ENCODE measurements around the gene C11orf87. TPM values are rescaled to one million over a fixed set of nuclear protein-coding genes. Genes with fewer than 3 reads are reported as not detected.

C11orf87 gene
- total and polyA plus RNA-seq, 10 of the 15 experiments (the other 5 are each of a cell fraction or from before 2014, with no cell fraction given), result not detected

DNA sequence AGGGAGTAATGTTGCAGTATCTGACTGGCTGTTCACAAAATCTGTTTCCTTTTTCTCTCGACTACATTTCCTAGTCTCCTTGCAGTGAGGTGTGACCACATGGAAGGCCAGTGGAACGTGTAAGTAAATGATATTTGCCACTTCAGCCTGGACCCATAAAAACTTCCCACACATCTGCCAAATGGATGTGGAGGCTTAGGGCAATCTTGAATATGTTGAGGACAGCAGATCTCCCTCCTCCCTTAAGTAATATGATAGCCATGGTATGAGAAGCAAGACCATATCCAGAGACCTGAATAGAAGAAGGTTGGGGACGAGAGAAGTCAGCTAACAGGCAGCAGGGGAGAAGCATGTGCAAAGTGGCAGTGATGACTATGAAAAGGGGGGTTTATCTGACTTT lies 33.0 kb upstream of the C11orf87 start:
- no peaks in the 10 kb centered on the region for H3K27me3 ChIP-seq (replicated peaks in 1 of 2; ENCODE audit: control insufficient read depth in 2 of 2, insufficient read depth in 2 of 2, low read length in 1 of 2)
- no peaks in the 10 kb centered on the region for H3K79me2 ChIP-seq (ENCODE audit: control insufficient read depth, insufficient read depth, low read length)
- in situ Hi-C loops (cut with MboI), result no loop called here
- DNase-seq (ENCODE audit: low read depth, low spot score), result no peak
- no TSS peak for BruUV-seq (replicated peaks)
- POLR2A ChIA-PET, result no interaction called here
- H3K9me3 ChIP-seq (replicated peaks; ENCODE audit: control insufficient read depth, insufficient read depth, low read length), result no peaks in the 10 kb centered on the region
- H2AFZ ChIP-seq (ENCODE audit: control insufficient read depth, low read depth, low read length), result no peak overlapping the region
- ATAC-seq, result no peak
- RAD21 ChIA-PET (ENCODE audit: unreplicated experiment), result no interaction called here
- no peaks in the 10 kb centered on the region for H4K20me1 ChIP-seq (ENCODE audit: control insufficient read depth, insufficient read depth)
- FAIRE-seq, result no peak
- no peak overlapping the region for H3K4me3 ChIP-seq
- no peaks in the 10 kb centered on the region for H3K36me3 ChIP-seq (ENCODE audit: control insufficient read depth in 2 of 2, insufficient read depth in 2 of 2, low read length in 1 of 2)
- SMC1A ChIA-PET (ENCODE audit: uncharacterized antibody, unreplicated experiment), result no interaction called here
- H3K4me2 ChIP-seq (ENCODE audit: control insufficient read depth, insufficient read depth), result no peak overlapping the region
- intact Hi-C loops (cut with micrococcal nuclease; ENCODE audit: unreplicated experiment), result no loop called here
- no peaks in the 10 kb centered on the region for H3K4me1 ChIP-seq (ENCODE audit: control insufficient read depth, insufficient read depth, low read length)
- TF ChIP-seq RAD21 (IDR thresholded peaks at IDR 0.05; ENCODE audit: insufficient read depth, low read depth, low read length) (no peak), FOXM1 (IDR thresholded peaks at IDR 0.05; ENCODE audit: low read depth, low read length) (no peak)
- TF ChIP-seq, protein P1, sequence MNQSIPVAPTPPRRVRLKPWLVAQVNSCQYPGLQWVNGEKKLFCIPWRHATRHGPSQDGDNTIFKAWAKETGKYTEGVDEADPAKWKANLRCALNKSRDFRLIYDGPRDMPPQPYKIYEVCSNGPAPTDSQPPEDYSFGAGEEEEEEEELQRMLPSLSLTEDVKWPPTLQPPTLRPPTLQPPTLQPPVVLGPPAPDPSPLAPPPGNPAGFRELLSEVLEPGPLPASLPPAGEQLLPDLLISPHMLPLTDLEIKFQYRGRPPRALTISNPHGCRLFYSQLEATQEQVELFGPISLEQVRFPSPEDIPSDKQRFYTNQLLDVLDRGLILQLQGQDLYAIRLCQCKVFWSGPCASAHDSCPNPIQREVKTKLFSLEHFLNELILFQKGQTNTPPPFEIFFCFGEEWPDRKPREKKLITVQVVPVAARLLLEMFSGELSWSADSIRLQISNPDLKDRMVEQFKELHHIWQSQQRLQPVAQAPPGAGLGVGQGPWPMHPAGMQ (IDR thresholded peaks at IDR 0.05; ENCODE audit: borderline replicate concordance), result no peak
- WGBS (ENCODE audit: insufficient coverage, insufficient replicate concordance, low lambda C conversion rate, missing lambda C conversion rate), result 0% methylated on average over 3 of the region's 3 CpGs
- H3K9ac ChIP-seq (ENCODE audit: control insufficient read depth, insufficient read depth, low read length), result no peak overlapping the region
- CTCF ChIA-PET, result no interaction called here
- no peak overlapping the region for H3K27ac ChIP-seq (ENCODE audit: control insufficient read depth, insufficient read depth)

DNA sequence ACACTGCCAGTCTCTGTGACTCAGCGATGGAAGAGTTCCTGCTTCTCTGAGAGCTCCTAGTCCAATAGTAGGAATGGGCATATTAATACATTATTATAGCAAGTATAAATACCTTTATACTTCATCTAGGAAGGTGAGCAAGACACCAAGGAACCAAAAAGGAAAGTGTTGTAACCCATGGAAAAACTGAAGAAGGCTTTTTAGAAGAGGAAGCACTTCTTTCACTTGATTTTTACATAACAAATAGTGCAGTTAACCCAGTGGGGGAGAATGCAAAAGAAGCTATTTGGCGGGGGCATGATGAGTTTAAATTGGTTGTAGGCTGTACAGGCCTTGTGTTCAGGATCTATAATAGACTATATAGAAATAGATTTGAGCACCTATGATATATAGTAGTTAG lies 31.2 kb upstream of the C11orf87 start:
- in situ Hi-C loops (cut with MboI) (no loop called here), intact Hi-C loops (cut with micrococcal nuclease; ENCODE audit: unreplicated experiment) (no loop called here)
- Histone ChIP-seq H3K79me2 (ENCODE audit: control insufficient read depth, insufficient read depth, low read length) (no peaks in the 10 kb centered on the region), H2AFZ (ENCODE audit: control insufficient read depth, low read depth, low read length) (no peak overlapping the region), H3K4me2 (ENCODE audit: control insufficient read depth, insufficient read depth) (no peak overlapping the region), H3K9ac (ENCODE audit: control insufficient read depth, insufficient read depth, low read length) (no peak overlapping the region), H3K27me3 (replicated peaks in 1 of 2; ENCODE audit: control insufficient read depth in 2 of 2, insufficient read depth in 2 of 2, low read length in 1 of 2) (no peaks in the 10 kb centered on the region), H3K4me3 (no peak overlapping the region), H3K27ac (ENCODE audit: control insufficient read depth, insufficient read depth) (no peak overlapping the region), H3K4me1 (ENCODE audit: control insufficient read depth, insufficient read depth, low read length) (no peaks in the 10 kb centered on the region), H4K20me1 (ENCODE audit: control insufficient read depth, insufficient read depth) (no peaks in the 10 kb centered on the region), H3K9me3 (replicated peaks; ENCODE audit: control insufficient read depth, insufficient read depth, low read length) (no peaks in the 10 kb centered on the region), H3K36me3 (ENCODE audit: control insufficient read depth in 2 of 2, insufficient read depth in 2 of 2, low read length in 1 of 2) (no peaks in the 10 kb centered on the region)
- ChIA-PET RAD21 (ENCODE audit: unreplicated experiment) (no interaction called here), CTCF (no interaction called here), POLR2A (no interaction called here), SMC1A (ENCODE audit: uncharacterized antibody, unreplicated experiment) (interaction anchor here (0.8 kb wide), 1 partner anchor 97 kb away, joined by 3 read pairs; no protein-coding TSS in a partner anchor)
- no peak for ATAC-seq
- 44% methylated on average over 2 of the region's 2 CpGs for WGBS (ENCODE audit: insufficient coverage, insufficient replicate concordance, low lambda C conversion rate, missing lambda C conversion rate)
- no TSS peak for BruUV-seq (replicated peaks)
- no peak for DNase-seq (ENCODE audit: low read depth, low spot score)
- FAIRE-seq, result no peak
- TF ChIP-seq, protein P2, sequence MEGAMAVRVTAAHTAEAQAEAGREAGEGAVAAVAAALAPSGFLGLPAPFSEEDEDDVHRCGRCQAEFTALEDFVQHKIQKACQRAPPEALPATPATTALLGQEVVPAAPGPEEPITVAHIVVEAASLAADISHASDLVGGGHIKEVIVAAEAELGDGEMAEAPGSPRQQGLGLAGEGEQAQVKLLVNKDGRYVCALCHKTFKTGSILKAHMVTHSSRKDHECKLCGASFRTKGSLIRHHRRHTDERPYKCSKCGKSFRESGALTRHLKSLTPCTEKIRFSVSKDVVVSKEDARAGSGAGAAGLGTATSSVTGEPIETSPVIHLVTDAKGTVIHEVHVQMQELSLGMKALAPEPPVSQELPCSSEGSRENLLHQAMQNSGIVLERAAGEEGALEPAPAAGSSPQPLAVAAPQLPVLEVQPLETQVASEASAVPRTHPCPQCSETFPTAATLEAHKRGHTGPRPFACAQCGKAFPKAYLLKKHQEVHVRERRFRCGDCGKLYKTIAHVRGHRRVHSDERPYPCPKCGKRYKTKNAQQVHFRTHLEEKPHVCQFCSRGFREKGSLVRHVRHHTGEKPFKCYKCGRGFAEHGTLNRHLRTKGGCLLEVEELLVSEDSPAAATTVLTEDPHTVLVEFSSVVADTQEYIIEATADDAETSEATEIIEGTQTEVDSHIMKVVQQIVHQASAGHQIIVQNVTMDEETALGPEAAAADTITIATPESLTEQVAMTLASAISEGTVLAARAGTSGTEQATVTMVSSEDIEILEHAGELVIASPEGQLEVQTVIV (IDR thresholded peaks at IDR 0.05; ENCODE audit: borderline replicate concordance, partially characterized antibody), result no peak
- TF ChIP-seq EGR1 (IDR thresholded peaks at IDR 0.05; ENCODE audit: borderline replicate concordance in 1 of 2, low read depth in 2 of 2, low read length in 2 of 2) (no peak), HCFC1 (IDR thresholded peaks at IDR 0.05; ENCODE audit: low read length) (no peak), FOS (IDR thresholded peaks at IDR 0.05; ENCODE audit: borderline replicate concordance, extremely low read depth, insufficient read length) (no peak), JUNB (IDR thresholded peaks at IDR 0.05) (no peak), ATF7 (IDR thresholded peaks at IDR 0.05; ENCODE audit: low read depth) (no peak), SIX5 (IDR thresholded peaks at IDR 0.05; ENCODE audit: low read depth, low read length, severe bottlenecking) (no peak), SP1 (IDR thresholded peaks at IDR 0.05; ENCODE audit: low read depth, low read length) (no peak), SREBF2 (IDR thresholded peaks at IDR 0.05; ENCODE audit: low read length) (no peak)
- TF ChIP-seq, protein P3, sequence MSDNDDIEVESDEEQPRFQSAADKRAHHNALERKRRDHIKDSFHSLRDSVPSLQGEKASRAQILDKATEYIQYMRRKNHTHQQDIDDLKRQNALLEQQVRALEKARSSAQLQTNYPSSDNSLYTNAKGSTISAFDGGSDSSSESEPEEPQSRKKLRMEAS (IDR thresholded peaks at IDR 0.05; ENCODE audit: low read depth, low read length), result no peak
- TF ChIP-seq, protein P4, sequence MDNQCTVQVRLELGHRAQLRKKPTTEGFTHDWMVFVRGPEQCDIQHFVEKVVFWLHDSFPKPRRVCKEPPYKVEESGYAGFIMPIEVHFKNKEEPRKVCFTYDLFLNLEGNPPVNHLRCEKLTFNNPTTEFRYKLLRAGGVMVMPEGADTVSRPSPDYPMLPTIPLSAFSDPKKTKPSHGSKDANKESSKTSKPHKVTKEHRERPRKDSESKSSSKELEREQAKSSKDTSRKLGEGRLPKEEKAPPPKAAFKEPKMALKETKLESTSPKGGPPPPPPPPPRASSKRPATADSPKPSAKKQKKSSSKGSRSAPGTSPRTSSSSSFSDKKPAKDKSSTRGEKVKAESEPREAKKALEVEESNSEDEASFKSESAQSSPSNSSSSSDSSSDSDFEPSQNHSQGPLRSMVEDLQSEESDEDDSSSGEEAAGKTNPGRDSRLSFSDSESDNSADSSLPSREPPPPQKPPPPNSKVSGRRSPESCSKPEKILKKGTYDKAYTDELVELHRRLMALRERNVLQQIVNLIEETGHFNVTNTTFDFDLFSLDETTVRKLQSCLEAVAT (IDR thresholded peaks at IDR 0.05), result no peak
